ENCODE results near the gene MRPL46. TPM values are rescaled to one million over a fixed set of nuclear protein-coding genes. Genes with fewer than 3 reads are reported as not detected.

MRPL46 gene
- total and polyA plus RNA-seq, 3 donors from 2014 or later = 36.9 to 65.0 (median 38.4) TPM

GRCh38 chr15:88511161-88511560, 44.0 kb upstream of the MRPL46 start:
- no peak for TF ChIP-seq POLR2A (IDR thresholded peaks at IDR 0.05)
- TF ChIP-seq CTCF (IDR thresholded peaks at IDR 0.05) = no peak
- intact Hi-C loops (cut with DNase I; ENCODE audit: low total_unique reads) = no loop called here

GRCh38 chr15:88509964-88510363, 42.8 kb upstream of the MRPL46 start:
- no peaks in the 10 kb centered on the region for H3K36me3 ChIP-seq (ENCODE audit: low read depth, missing control alignments)
- no peak for DNase-seq
- H3K9me3 ChIP-seq = no peaks in the 10 kb centered on the region
- no peak overlapping the region for H3K27ac ChIP-seq
- no peak for TF ChIP-seq CTCF (IDR thresholded peaks at IDR 0.05)
- no peak for TF ChIP-seq POLR2A (IDR thresholded peaks at IDR 0.05)
- no peaks in the 10 kb centered on the region for H3K27me3 ChIP-seq
- intact Hi-C loops (cut with DNase I; ENCODE audit: low total_unique reads) = no loop called here
- no peaks in the 10 kb centered on the region for H3K4me1 ChIP-seq
- no peak overlapping the region for H3K4me3 ChIP-seq

More at GRCh38 chr15:88511161-88511560, 44.0 kb upstream of the MRPL46 start:
- no peak for DNase-seq
- Histone ChIP-seq H3K27ac (no peak overlapping the region), H3K36me3 (ENCODE audit: low read depth, missing control alignments) (no peaks in the 10 kb centered on the region), H3K27me3 (no peaks in the 10 kb centered on the region), H3K9me3 (no peaks in the 10 kb centered on the region), H3K4me3 (no peak overlapping the region), H3K4me1 (no peaks in the 10 kb centered on the region)
- 95 to 100% methylated on average over 2 of the region's 2 CpGs for WGBS, 2 donors

GRCh38 chr15:88509321-88509720, 42.1 kb upstream of the MRPL46 start:
- Histone ChIP-seq H3K9me3 (no peaks in the 10 kb centered on the region), H3K4me3 (no peak overlapping the region), H3K27ac (no peak overlapping the region), H3K36me3 (ENCODE audit: low read depth, missing control alignments) (no peaks in the 10 kb centered on the region), H3K4me1 (no peaks in the 10 kb centered on the region), H3K27me3 (no peaks in the 10 kb centered on the region)
- intact Hi-C loops (cut with DNase I; ENCODE audit: low total_unique reads) = no loop called here
- 96 to 98% methylated on average over 4 of the region's 4 CpGs for WGBS, 2 donors
- TF ChIP-seq CTCF (IDR thresholded peaks at IDR 0.05) (no peak), POLR2A (IDR thresholded peaks at IDR 0.05) (no peak)
- no peak for DNase-seq

- no peaks in the 10 kb centered on the region for H3K4me1 ChIP-seq
- H3K4me3 ChIP-seq = no peak overlapping the region
- no peaks in the 10 kb centered on the region for H3K27me3 ChIP-seq
- no peaks in the 10 kb centered on the region for H3K9me3 ChIP-seq
- no peaks in the 10 kb centered on the region for H3K36me3 ChIP-seq (ENCODE audit: low read depth, missing control alignments)
- intact Hi-C loops (cut with DNase I; ENCODE audit: low total_unique reads) = no loop called here
- H3K27ac ChIP-seq = no peak overlapping the region
- TF ChIP-seq POLR2A (IDR thresholded peaks at IDR 0.05) (no peak), CTCF (IDR thresholded peaks at IDR 0.05) (no peak)
- DNase-seq = no peak
These were observed 39.4 kb upstream of the MRPL46 start for GRCh38 chr15:88506628-88507027.

GRCh38 chr15:88505721-88506120, 38.5 kb upstream of the MRPL46 start:
- TF ChIP-seq POLR2A (IDR thresholded peaks at IDR 0.05) (no peak), CTCF (IDR thresholded peaks at IDR 0.05) (no peak)
- WGBS, 2 donors = 91 to 97% methylated on average over 2 of the region's 2 CpGs
- intact Hi-C loops (cut with DNase I; ENCODE audit: low total_unique reads) = no loop called here
- Histone ChIP-seq H3K9me3 (no peaks in the 10 kb centered on the region), H3K36me3 (ENCODE audit: low read depth, missing control alignments) (no peaks in the 10 kb centered on the region), H3K27me3 (no peaks in the 10 kb centered on the region), H3K27ac (no peak overlapping the region), H3K4me3 (no peak overlapping the region), H3K4me1 (no peaks in the 10 kb centered on the region)
- DNase-seq = no peak

All from testis (tissue), 3 donors.